Measurements from ENCODE around the gene PARD6A. TPM values are rescaled to one million over a fixed set of nuclear protein-coding genes. Genes with fewer than 3 reads are reported as not detected.

Gene PARD6A
- total RNA-seq, 2 experiments from 2014 or later: 6.3 to 7.2 TPM

- Mint-ChIP-seq H3K27ac (no peak overlapping the region), H3K4me1 (ENCODE audit: low read depth) (peaks cover 2% of the 10 kb centered on the region), H3K9me3 (no peaks in the 10 kb centered on the region), H3K27me3 (no peaks in the 10 kb centered on the region), H3K36me3 (ENCODE audit: low read depth) (peaks cover 39% of the 10 kb centered on the region), H3K4me3 (no peak overlapping the region)
- no peak for ATAC-seq
- CTCF ChIA-PET: interaction anchor here (1.9 kb wide), 1 partner anchor 10 kb away, joined by 5 read pairs; no protein-coding TSS in a partner anchor
- no peak for DNase-seq
- TF ChIP-seq, protein P1, sequence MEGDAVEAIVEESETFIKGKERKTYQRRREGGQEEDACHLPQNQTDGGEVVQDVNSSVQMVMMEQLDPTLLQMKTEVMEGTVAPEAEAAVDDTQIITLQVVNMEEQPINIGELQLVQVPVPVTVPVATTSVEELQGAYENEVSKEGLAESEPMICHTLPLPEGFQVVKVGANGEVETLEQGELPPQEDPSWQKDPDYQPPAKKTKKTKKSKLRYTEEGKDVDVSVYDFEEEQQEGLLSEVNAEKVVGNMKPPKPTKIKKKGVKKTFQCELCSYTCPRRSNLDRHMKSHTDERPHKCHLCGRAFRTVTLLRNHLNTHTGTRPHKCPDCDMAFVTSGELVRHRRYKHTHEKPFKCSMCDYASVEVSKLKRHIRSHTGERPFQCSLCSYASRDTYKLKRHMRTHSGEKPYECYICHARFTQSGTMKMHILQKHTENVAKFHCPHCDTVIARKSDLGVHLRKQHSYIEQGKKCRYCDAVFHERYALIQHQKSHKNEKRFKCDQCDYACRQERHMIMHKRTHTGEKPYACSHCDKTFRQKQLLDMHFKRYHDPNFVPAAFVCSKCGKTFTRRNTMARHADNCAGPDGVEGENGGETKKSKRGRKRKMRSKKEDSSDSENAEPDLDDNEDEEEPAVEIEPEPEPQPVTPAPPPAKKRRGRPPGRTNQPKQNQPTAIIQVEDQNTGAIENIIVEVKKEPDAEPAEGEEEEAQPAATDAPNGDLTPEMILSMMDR (IDR thresholded peaks at IDR 0.05): no peak
- intact Hi-C loops (cut with micrococcal nuclease): no loop called here
- POLR2A ChIA-PET: interaction anchor here (1.2 to 9.2 kb wide), 2 partner anchors 7 to 13 kb away, joined by 3 to 100 read pairs; partner anchors contain the start of genes ACD and PARD6A
Observed at GRCh38 chr16:67652578-67653127, 8.1 kb upstream of the PARD6A start.

- POLR2A ChIA-PET: interaction anchor here (1.2 kb wide), 1 partner anchor 12 kb away, joined by 3 read pairs; no protein-coding TSS in a partner anchor
Observed at GRCh38 chr16:67653128-67653788, 7.5 kb upstream of the PARD6A start.

DNA sequence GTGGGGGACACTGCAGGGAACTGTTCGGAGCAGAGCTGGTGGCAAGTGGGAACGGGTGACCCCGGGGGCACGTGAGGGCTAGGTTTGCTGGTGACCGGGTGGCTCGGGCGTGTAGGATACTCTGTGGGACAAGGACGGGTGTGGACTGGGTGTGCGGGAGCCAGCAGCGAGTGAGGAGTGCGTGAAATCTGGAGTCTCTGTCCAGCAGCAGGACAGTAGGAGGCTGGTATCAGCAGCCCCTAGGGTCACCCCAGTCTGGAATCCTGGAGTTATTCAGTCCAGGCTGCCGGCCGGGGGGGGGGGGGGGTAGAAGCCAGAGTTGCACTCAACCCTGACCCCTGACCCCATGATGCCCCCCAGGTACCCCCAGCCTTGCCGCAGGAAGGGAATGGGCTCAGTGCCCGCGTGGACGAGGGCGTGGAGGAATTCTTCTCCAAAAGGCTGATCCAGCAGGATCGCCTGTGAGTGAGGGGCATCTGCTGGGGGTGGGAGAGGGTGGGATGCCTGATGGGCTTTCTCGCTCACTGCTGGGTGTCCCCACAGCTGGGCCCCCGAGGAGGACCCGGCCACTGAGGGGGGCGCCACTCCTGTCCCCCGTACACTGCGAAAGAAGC, 6.9 kb upstream of the PARD6A start:
- TF ChIP-seq, protein P1 (IDR thresholded peaks at IDR 0.05): no peak
- ATAC-seq (no peak), DNase-seq (no peak)
- no peak overlapping the region for H3K4me3 Mint-ChIP-seq
- intact Hi-C loops (cut with micrococcal nuclease): no loop called here
- ChIA-PET CTCF (interaction anchor here (1.0 to 1.1 kb wide), 2 partner anchors 9 to 10 kb away, joined by 3 to 4 read pairs; partner anchors contain the start of gene CARMIL2), POLR2A (no interaction called here)
- H3K36me3 Mint-ChIP-seq (ENCODE audit: low read depth): peaks cover 37% of the 10 kb centered on the region
- H3K9me3 Mint-ChIP-seq: no peaks in the 10 kb centered on the region
- H3K27ac Mint-ChIP-seq: no peak overlapping the region
- H3K27me3 Mint-ChIP-seq: no peaks in the 10 kb centered on the region
- H3K4me1 Mint-ChIP-seq (ENCODE audit: low read depth): peaks cover 9% of the 10 kb centered on the region

More at GRCh38 chr16:67653128-67653788, 7.5 kb upstream of the PARD6A start:
- Mint-ChIP-seq H3K9me3 (no peaks in the 10 kb centered on the region), H3K27ac (no peak overlapping the region), H3K27me3 (no peaks in the 10 kb centered on the region), H3K4me1 (ENCODE audit: low read depth) (peaks cover 5% of the 10 kb centered on the region), H3K4me3 (no peak overlapping the region), H3K36me3 (ENCODE audit: low read depth) (peaks cover 41% of the 10 kb centered on the region)
- CTCF ChIA-PET: interaction anchor here (1.0 to 1.9 kb wide), 3 partner anchors 8 to 10 kb away, joined by 3 to 5 read pairs (median 4); partner anchors contain the start of gene CARMIL2
- ATAC-seq: no peak
- intact Hi-C loops (cut with micrococcal nuclease): no loop called here
- TF ChIP-seq, protein P1 (IDR thresholded peaks at IDR 0.05): no peak
- DNase-seq: no peak

DNA sequence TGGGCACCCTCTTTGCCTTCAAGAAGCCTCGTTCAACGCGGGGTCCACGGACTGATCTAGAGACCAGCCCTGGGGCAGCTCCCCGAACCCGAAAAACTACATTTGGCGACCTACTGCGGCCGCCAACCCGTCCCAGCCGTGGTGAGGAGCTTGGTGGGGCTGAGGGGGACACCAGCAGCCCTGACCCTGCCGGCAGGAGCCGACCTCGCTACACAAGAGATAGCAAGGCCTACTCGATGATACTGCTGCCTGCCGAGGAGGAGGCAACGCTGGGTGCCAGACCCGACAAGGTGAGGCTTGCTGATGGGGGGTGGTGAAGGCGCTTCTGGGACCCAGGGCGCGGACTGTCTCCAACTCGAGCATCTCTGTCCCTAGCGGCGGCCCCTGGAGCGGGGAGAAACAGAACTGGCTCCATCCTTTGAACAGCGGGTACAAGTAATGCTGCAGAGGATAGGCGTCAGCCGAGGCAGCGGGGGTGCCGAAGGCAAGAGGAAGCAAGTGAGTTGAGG, 6.3 kb upstream of the PARD6A start:
- H3K27ac Mint-ChIP-seq: no peak overlapping the region
- intact Hi-C loops (cut with micrococcal nuclease): no loop called here
- peaks cover 9% of the 10 kb centered on the region for H3K4me1 Mint-ChIP-seq (ENCODE audit: low read depth)
- DNase-seq: no peak
- H3K9me3 Mint-ChIP-seq: no peaks in the 10 kb centered on the region
- ChIA-PET POLR2A (no interaction called here), CTCF (interaction anchor here (1.1 kb wide), 1 partner anchor 10 kb away, joined by 4 read pairs; no protein-coding TSS in a partner anchor)
- H3K27me3 Mint-ChIP-seq: no peaks in the 10 kb centered on the region
- H3K4me3 Mint-ChIP-seq: no peak overlapping the region
- H3K36me3 Mint-ChIP-seq (ENCODE audit: low read depth): peaks cover 37% of the 10 kb centered on the region
- ATAC-seq: no peak
- TF ChIP-seq, protein P1 (IDR thresholded peaks at IDR 0.05): no peak
